Measurements from ENCODE around the gene NUP62.
A peak's percentile ranks its signal among the peaks of the same experiment; 100 is the strongest.

Gene NUP62

GRCh38 chr19:49904136-49904535 is 25.2 kb downstream of the NUP62 start:
- no peak for DNase-seq (ENCODE audit: low read depth in 2 of 2)

- peak; percentile 31 to 48 for DNase-seq (ENCODE audit: low read depth in 2 of 2)
These were observed 32.3 kb downstream of the NUP62 start, which contains the start of gene IL4I1 for GRCh38 chr19:49896863-49897621. Gene IL4I1 (minus strand): TSS chr19:49896887. CDS start chr19:49896160, 727 bp downstream.

- DNase-seq (ENCODE audit: low read depth in 2 of 2), result no peak
These were observed 33.6 kb downstream of the NUP62 start for GRCh38 chr19:49895566-49896297.

GRCh38 chr19:49894879-49895565 is 34.3 kb downstream of the NUP62 start:
- no peak for DNase-seq (ENCODE audit: low read depth in 2 of 2)

DNA sequence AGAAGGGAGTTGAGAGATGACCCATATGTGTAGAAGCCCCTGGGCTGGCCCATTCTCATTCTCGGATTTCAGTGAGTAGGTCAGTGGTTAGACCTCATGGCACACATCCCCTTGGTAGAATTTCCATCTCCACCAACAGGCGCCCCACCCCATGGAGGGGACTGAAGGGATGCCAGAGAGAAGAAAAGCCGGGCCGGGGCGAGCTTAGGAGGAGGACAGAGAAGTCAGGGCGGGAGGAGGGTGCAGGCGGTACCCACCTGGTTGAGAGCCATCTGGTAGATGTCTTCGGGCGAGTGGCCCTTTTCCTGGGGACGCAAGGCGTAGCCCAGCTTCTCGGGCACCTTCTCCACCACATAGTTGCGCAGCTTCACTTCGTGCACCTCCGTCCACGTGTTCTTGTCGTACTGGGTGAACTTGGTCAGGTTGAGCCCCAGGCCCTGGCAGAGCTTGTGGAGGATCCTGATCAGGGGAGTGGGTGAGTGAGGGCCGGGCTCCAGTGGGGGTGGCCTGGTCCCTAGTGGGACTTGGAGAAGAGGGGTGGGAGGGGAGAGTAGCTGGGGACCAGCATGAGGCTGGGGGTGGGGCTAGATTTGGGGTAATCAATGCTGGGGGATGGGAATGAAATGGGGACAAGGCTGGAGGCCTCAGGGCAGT is 35.2 kb downstream of the NUP62 start:
- no peak for DNase-seq (ENCODE audit: low read depth in 2 of 2)

- DNase-seq (ENCODE audit: low read depth in 2 of 2), result no peak
These were observed 36.6 kb downstream of the NUP62 start for GRCh38 chr19:49892716-49893115.

DNA sequence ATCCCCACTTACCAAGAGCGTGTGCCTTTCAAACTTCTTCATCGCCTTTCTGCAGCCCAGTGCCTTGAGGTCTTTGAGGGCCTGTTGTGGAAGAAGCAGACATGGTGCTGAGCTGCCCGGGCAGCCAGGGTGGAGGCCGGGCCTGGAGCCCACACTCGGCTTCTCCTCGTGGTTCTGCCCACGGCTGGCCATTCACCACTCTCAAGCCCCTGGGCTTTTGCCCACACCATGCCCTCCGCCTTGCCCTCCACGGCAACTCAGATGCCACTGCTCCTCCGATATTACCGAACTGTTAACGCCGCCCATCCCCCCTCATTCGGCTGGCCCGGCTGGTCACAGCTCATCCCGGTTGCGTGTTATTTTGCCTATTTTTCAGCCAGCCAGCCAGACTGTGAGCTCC is 37.9 kb downstream of the NUP62 start:
- DNase-seq (ENCODE audit: low read depth in 2 of 2), result no peak

DNA sequence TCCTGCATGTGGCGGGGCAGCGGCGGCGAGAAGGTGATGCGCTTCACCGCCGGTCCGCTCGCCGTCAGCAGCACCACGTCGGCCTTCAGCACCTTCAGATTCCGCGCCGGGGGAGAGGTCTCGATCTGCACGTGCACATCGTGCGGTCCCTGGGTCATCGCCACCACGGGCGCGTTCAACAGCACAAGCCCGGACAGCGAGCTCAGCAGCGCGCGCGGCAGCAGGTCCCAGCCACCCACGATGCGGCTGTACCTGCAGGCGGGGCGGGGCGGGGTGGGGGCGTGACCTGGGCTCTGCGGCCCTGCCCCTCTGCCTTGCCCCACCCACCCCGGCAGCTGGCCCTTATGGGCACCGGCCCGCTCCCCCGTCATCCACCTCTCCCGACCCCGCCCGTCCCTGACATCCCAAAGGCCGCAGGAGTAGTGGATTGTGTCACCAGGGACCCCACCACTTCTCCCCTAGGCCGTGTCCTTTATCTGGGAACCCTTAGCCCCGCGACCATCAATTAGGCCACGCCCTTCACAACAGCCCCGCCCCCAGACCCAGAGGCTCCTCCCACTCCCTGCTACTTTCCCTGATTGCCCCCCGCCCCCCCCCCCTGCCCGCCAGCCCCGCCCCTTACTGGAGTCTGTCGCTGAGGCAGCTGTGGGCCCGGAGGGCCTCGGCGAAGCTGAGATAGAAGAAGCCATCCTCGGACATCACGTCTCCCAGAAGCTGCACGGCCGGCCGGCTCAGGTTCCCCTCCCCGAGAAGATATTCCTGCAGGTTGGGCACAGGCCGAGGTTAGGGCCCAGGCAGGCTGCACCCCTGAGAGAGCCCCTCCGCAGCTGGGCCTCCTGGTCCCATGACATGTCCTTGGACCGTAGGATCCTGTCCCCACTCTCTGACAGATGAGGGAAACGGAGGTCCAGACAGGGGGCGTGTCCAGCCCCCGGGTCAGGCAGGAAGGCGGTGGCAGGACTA is 38.7 kb downstream of the NUP62 start:
- DNase-seq (ENCODE audit: low read depth in 2 of 2), result peak; percentile 33 to 46

- peak; percentile 47 to 49 for DNase-seq (ENCODE audit: low read depth in 2 of 2)
These were observed 39.5 kb downstream of the NUP62 start for GRCh38 chr19:49889687-49890348.

DNA sequence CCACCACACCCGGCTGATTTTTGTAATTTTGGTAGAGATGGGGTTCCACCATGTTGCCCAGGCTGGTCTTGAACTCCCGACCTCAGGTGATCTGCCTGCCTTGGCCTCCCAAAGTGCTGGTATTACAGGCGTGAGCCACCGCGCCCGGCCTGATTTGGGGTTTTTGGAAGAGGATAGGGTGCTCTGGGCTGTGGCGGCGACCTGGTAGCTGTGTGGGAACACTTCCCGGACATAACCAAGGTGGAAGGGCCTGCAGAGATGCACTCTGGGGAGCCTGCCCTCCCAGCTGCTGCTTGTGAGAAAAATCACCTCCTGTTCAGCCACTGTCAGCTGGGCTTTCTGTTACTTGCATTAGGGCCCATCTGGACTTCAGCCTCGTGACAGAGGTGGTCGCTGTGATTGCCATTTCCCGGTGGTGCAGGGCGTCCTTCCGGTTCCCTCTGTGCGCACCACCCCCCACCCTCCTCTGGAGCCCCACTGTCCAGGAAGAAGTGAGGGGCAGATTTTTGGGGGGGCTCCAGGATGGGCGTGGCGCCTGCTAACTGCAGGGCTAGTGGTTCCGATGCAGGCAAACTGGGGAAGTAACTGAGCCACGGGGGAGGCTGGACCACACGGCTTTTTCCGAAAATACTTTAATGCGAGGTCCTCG is 40.1 kb downstream of the NUP62 start:
- no peak for DNase-seq (ENCODE audit: low read depth in 2 of 2)

- DNase-seq (ENCODE audit: low read depth in 2 of 2), result no peak
These were observed 40.8 kb downstream of the NUP62 start for GRCh38 chr19:49888510-49888824.

GRCh38 chr19:49887665-49888509 is 41.4 kb downstream of the NUP62 start:
- DNase-seq (ENCODE audit: low read depth in 2 of 2), result no peak

DNA sequence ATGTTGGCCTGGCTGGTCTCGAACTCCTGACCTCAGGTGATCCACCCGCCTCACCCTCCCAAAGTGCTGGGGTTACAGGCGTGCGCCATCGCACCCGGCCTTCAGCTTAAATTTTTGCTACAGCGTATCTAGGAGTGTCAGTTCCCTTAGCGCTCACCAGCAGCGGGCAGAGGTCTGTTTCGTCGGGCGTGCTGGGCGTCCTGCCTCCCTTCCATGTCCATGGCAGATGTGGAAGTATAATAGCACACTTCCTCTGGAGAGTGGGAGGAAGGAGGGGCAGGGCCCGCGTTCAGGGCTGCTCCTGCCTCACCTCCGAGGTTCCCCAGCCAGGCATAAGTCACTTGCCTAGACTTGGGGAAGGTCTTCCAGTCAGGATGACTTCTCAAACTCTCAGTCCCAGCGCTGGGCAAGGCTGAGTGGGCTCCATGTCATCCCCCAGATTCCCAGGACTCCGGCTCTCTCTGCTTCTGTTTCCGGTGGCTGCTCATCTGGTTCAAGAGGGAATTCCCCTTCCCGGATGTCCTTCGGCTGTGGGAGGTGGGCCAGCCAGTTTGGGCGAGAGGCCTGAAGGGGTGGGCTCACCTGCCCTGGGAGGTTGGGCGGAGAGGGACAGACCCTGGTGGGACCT is 42.2 kb downstream of the NUP62 start:
- DNase-seq (ENCODE audit: low read depth in 2 of 2), result no peak

- no peak for DNase-seq (ENCODE audit: low read depth in 2 of 2)
These were observed 44.5 kb downstream of the NUP62 start for GRCh38 chr19:49884760-49885159.

- DNase-seq (ENCODE audit: low read depth in 2 of 2), result no peak
These were observed 45.2 kb downstream of the NUP62 start for GRCh38 chr19:49884109-49884508.

- no peak for DNase-seq (ENCODE audit: low read depth in 2 of 2)
These were observed 46.2 kb downstream of the NUP62 start for GRCh38 chr19:49883094-49883493.

DNA sequence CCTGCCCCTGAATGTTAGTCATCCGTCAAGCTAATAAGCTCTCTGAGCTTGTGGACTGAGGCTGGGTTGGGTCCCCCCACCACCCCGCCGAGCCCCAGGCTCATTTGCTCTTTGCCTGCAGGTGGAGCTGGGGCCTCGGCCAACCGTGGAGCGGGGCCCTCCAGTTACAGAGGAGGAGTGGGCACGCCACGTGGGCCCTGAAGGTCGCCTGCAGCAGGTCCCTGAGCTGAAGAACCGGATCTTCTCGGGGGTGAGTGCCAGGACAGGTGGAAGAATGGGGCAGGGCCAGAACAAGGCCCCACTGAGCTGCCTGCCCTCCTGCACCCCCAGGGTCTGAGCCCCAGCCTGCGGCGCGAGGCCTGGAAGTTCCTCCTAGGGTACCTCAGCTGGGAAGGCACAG is 46.7 kb downstream of the NUP62 start:
- no peak for DNase-seq (ENCODE audit: low read depth in 2 of 2)

GRCh38 chr19:49881672-49882394 is 47.5 kb downstream of the NUP62 start:
- no peak for DNase-seq (ENCODE audit: low read depth in 2 of 2)
